Right atrium auricular region (tissue), 2 donors: ENCODE results near the gene DOCK9. TPM values are rescaled to one million over a fixed set of nuclear protein-coding genes. Genes with fewer than 3 reads are reported as not detected.

ENCODE experiments used
- DNase-seq: peaks from one replicate; pipeline ENCODE4 v3.0.0-alpha.2; 2019; ENCODE audit warnings: low spot score
- H3K27ac ChIP-seq, 2 donors: fragments of 200-600 bp; sonication (generic); 1 replicate in 1 of 2; 2 replicates in 1 of 2; pipeline ENCODE4 v1.5.1; 2016 to 2019
- H3K27me3 ChIP-seq, 2 donors: fragments of 200-600 bp; sonication (generic); one replicate each; pipeline versions ENCODE4 v1.5.1 to v1.6.0; 2017 to 2019
- H3K36me3 ChIP-seq: fragments of 200-600 bp; sonication (generic); one replicate; pipeline ENCODE4 v1.5.1; 2016
- H3K4me1 ChIP-seq, 2 donors: fragments of 200-600 bp; sonication (generic); one replicate each; pipeline versions ENCODE4 v1.5.1 to v1.6.0; 2017 to 2019
- H3K4me3 ChIP-seq, 2 donors: fragments of 200-600 bp; sonication (generic); 1 replicate in 1 of 2; 2 replicates in 1 of 2; pipeline ENCODE4 v1.5.1; 2017 to 2019; ENCODE audit warnings: mild to moderate bottlenecking in 1 of 2, moderate library complexity in 1 of 2
- H3K9me3 ChIP-seq, 2 donors: fragments of 200-600 bp; sonication (generic); one replicate each; pipeline ENCODE4 v1.5.1; 2019
- CTCF ChIP-seq, 2 donors: fragments of 200-600 bp; sonication (generic); IDR thresholded peaks; one replicate each; pipeline ENCODE4 v1.5.1; 2019; ENCODE audit warnings: antibody characterized with exemption in 2 of 2
- total RNA-seq, 2 donors: library from RNA; depleted of rRNA; stranded (reverse); fragments of >200 nt; gene quantifications; one replicate each; pipeline ENCODE4 v1.1.0, GENCODE V29; 2016

The DOCK9 gene
- total RNA-seq, 2 donors from 2014 or later: 79.6 to 80.5 TPM

GRCh38 chr13:98878486-98879126, 99.3 kb downstream of the DOCK9 start:
- Histone ChIP-seq H3K36me3 (peaks cover 64% of the 10 kb centered on the region), H3K4me1 (peaks cover 0 to 4% of the 10 kb centered on the region in 2 donors), H3K9me3 (peaks cover 0 to under 1% of the 10 kb centered on the region in 2 donors), H3K4me3 (no peak overlapping the region), H3K27ac (no peak overlapping the region), H3K27me3 (no peaks in the 10 kb centered on the region)
- no peak for DNase-seq
- TF ChIP-seq CTCF (IDR thresholded peaks at IDR 0.05): no peak

- no peak for TF ChIP-seq CTCF (IDR thresholded peaks at IDR 0.05)
- Histone ChIP-seq H3K36me3 (peaks cover 64% of the 10 kb centered on the region), H3K4me3 (no peak overlapping the region), H3K4me1 (peaks cover 0 to 4% of the 10 kb centered on the region in 2 donors), H3K9me3 (peaks cover 0 to 5% of the 10 kb centered on the region in 2 donors), H3K27me3 (no peaks in the 10 kb centered on the region), H3K27ac (no peak overlapping the region)
- no peak for DNase-seq
Observed at GRCh38 chr13:98877936-98878335, 99.9 kb downstream of the DOCK9 start.

GRCh38 chr13:98877466-98877865, 100.4 kb downstream of the DOCK9 start:
- Histone ChIP-seq H3K4me1 (peaks cover 0 to 4% of the 10 kb centered on the region in 2 donors), H3K9me3 (peaks cover 0 to 5% of the 10 kb centered on the region in 2 donors), H3K27ac (no peak overlapping the region), H3K27me3 (no peaks in the 10 kb centered on the region), H3K36me3 (peaks cover 60% of the 10 kb centered on the region), H3K4me3 (no peak overlapping the region)
- no peak for DNase-seq
- no peak for TF ChIP-seq CTCF (IDR thresholded peaks at IDR 0.05)

GRCh38 chr13:98875146-98875729, 102.6 kb downstream of the DOCK9 start:
- no peak overlapping the region for H3K4me3 ChIP-seq

GRCh38 chr13:98874029-98874397, 103.9 kb downstream of the DOCK9 start:
- no peak overlapping the region for H3K4me3 ChIP-seq
- peaks cover 30% of the 10 kb centered on the region for H3K36me3 ChIP-seq
- TF ChIP-seq CTCF (IDR thresholded peaks at IDR 0.05): no peak
- no peaks in the 10 kb centered on the region for H3K27me3 ChIP-seq
- H3K4me1 ChIP-seq: peaks cover 0 to 8% of the 10 kb centered on the region in 2 donors
- H3K27ac ChIP-seq: no peak overlapping the region
- no peak for DNase-seq
- H3K9me3 ChIP-seq: peaks cover 0 to 5% of the 10 kb centered on the region in 2 donors

More at GRCh38 chr13:98875146-98875729, 102.6 kb downstream of the DOCK9 start:
- Histone ChIP-seq H3K36me3 (peaks cover 39% of the 10 kb centered on the region), H3K27ac (no peak overlapping the region), H3K27me3 (no peaks in the 10 kb centered on the region), H3K9me3 (peaks cover 0 to 5% of the 10 kb centered on the region in 2 donors), H3K4me1 (peaks cover 0 to 4% of the 10 kb centered on the region in 2 donors)
- no peak for TF ChIP-seq CTCF (IDR thresholded peaks at IDR 0.05)
- no peak for DNase-seq
